ENCODE results near the gene MUC5AC.
"Not testable (repeated sequence)": the region's sequence is repeated elsewhere in the genome, so short reads cannot be mapped to it uniquely, and the experiment has no call there.

MUC5AC gene

GRCh38 chr11:1178201-1178885 is 20.6 kb downstream of the MUC5AC start:
- no peak for DNase-seq

- DNase-seq = no peak
These were observed 21.2 kb downstream of the MUC5AC start for GRCh38 chr11:1178906-1179305.

- no peak for DNase-seq
These were observed 21.9 kb downstream of the MUC5AC start for GRCh38 chr11:1179641-1180040.

- no peak for DNase-seq
These were observed 22.4 kb downstream of the MUC5AC start for GRCh38 chr11:1180171-1180570.

- DNase-seq = no peak
These were observed 23.2 kb downstream of the MUC5AC start for GRCh38 chr11:1180947-1181391.

GRCh38 chr11:1181420-1181819 is 23.7 kb downstream of the MUC5AC start:
- DNase-seq = no peak

- DNase-seq = no peak
These were observed 24.2 kb downstream of the MUC5AC start for GRCh38 chr11:1181853-1182535.

- not testable (repeated sequence) for DNase-seq
These were observed 26.4 kb downstream of the MUC5AC start for GRCh38 chr11:1184139-1184538.

GRCh38 chr11:1188451-1189130 is 30.8 kb downstream of the MUC5AC start:
- DNase-seq = not testable (repeated sequence)

- DNase-seq = not testable (repeated sequence)
These were observed 32.1 kb downstream of the MUC5AC start for GRCh38 chr11:1189816-1190215.

- not testable (repeated sequence) for DNase-seq
These were observed 34.2 kb downstream of the MUC5AC start for GRCh38 chr11:1191786-1192470.

GRCh38 chr11:1192741-1193325 is 35.1 kb downstream of the MUC5AC start:
- no peak for DNase-seq

GRCh38 chr11:1193326-1194230 is 35.8 kb downstream of the MUC5AC start:
- DNase-seq = no peak

- no peak for DNase-seq
These were observed 36.7 kb downstream of the MUC5AC start for GRCh38 chr11:1194231-1194976.

- DNase-seq = no peak
These were observed 37.4 kb downstream of the MUC5AC start for GRCh38 chr11:1194977-1195681.

GRCh38 chr11:1195682-1196515 is 38.1 kb downstream of the MUC5AC start:
- no peak for DNase-seq

- no peak for DNase-seq
These were observed 39.0 kb downstream of the MUC5AC start for GRCh38 chr11:1196516-1197391.

GRCh38 chr11:1197431-1197885 is 39.7 kb downstream of the MUC5AC start:
- no peak for DNase-seq
